ENCODE results near the gene F10.
"Not testable (repeated sequence)": the region's sequence is repeated elsewhere in the genome, so short reads cannot be mapped to it uniquely, and the experiment has no call there.

The F10 gene

DNA sequence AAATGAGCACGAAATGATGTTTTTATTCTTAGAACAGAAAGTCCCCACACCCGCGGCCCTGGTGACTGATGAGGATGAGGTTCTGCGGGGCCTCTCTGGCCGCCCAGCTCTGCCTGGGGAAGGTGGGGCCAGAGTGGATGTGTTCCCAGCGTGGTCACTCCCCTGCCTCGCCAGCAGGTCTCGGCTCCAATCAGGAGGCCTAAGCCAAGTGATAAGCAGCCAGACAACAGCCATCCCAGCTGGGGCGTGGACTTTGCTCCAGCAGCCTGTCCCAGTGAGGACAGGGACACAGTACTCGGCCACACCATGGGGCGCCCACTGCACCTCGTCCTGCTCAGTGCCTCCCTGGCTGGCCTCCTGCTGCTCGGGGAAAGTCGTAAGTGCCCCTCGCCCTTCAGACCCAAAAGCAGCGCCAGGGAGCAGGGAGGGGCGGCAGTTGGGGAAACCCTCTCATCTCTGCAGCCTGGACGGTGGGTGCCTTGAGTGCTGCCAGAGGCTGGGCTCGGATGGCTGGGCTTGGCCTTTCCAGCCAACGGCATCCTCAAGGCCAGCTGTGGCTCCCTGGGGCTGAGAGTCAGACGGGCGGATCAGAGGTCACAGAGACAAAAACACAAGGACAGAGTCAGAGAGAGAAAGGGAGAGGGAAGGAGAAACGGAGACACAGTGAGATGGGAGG is at the start of gene F10:
TSS of gene F10 (plus strand) at position 250 of the 676 bp plus-strand sequence. CDS start at position 307, 57 bp downstream.
- FAIRE-seq: no peak

DNA sequence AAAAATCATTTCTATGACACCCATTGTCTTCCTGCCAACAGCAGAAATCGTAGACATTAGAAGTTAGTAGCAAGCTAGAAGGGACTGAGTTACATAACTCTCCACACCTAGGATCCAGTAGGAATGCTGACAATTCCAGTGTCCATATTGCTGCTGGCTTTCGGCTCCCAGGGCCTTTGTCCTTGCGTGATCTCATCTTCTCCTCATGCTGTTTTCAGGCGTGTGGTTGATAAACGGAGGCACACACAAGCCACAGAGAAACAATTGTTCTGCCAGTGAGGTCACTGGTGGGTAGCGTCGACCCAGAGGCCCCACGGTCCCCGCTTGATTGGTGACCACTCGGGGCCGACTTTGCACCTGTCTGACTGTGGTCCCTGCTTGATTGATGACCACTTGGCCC is 48.7 kb upstream of the F10 start:
- no peak for FAIRE-seq

DNA sequence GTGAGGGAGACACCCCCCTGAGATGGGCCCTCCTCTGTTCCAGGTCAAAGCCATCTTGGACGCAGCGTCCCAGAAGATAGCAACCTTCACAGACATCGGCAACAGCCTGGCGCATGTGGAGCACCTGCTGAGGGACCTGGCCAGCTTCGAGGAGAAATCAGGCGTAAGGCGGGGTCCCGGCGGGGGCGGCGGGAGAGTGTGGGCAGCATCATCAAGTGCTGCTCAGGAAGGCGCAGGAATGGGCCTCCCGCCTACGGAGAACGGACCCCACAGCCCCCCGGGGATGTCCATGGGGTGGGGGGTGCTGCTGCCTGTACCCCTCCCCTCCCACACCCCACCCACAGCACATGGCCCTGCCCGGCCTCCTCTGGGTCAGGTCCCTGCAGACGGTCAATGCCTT is 48.2 kb upstream of the F10 start:
- no peak for FAIRE-seq

DNA sequence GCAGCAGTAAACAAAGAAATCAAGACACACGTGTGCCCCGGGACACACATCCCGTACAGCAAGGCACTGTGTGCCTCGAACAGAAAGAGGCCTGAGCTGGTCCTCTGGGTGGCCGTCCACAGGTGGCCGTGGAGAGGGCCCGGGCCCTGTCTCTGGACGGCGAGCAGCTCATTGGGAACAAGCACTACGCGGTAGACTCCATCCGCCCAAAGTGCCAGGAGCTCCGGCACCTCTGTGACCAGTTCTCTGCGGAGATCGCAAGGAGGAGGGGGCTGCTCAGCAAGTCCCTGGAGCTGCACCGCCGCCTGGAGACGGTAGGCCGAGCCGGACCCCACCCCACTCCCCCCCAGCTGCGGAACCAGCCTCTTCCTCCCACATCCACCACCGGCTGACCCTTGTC is 47.7 kb upstream of the F10 start:
- no peak for FAIRE-seq

DNA sequence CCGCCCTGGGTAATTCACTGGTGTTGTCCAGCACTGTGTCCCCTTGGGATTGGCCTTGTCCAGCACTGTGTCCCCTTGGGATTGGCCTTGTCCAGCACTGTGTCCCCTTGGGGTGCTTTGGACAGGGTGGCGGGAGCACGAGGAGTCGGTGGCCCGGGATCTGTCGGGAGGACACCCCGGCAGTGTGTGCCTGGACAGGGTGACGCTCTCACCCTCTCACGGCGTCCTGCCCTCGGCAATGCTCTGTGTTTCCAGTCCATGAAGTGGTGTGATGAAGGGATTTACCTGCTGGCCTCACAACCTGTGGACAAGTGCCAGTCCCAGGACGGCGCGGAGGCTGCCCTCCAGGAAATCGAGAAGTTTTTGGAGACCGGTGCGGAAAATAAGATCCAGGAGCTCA is 46.9 kb upstream of the F10 start:
- no peak for FAIRE-seq

DNA sequence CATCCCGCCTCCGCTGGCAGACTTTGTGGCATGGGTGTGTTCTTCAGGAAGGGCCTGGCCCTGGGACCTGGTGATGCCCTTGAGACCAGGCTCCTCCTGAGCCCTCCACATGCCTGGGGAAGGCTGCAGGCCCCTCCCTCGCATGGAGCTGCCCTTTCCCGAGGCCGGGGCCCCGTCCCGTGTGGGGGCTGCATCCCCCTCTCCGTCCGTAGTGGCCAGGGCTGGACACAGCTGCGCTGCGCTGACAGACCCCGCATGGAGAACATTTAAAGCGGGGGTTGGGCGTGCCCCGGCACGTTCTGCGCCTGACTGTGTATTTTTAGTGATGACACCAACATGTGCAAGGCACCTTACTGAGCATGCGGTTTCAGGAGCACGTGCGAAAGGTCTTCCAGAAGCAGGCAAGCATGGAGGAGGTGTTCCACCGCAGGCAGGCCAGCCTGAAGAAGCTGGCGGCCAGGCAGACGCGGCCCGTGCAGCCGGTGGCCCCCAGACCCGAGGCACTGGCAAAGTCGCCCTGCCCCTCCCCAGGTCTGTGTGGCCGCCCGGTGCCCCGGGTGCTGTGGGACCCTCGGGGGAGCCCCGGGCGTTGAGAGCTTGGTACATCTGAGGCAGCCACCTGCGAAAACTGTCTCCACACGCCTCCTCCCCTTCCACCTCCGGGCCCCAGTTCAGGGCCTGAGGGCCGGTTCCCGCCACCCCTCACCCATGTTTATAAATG is 45.8 kb upstream of the F10 start:
- no peak for FAIRE-seq

DNA sequence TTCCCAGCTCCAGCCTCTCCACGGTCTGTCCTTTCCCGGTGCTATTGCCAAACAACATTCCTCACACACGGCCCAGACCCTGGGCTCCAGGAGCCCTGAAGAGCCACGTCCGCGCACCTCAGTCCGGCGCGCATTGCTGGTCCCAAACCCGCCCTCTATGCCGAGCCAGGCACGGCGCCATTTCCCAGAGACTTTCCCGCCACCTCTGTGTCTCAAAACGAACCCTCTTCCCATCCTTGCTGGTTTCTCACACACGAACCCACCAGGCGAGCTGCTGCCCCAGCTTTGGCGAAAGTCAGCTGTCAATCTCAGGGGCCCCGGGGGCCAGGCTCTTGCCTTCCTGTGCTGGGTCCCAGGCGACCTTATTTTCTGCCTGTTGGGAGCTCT is 45.0 kb upstream of the F10 start:
- no peak for FAIRE-seq

DNA sequence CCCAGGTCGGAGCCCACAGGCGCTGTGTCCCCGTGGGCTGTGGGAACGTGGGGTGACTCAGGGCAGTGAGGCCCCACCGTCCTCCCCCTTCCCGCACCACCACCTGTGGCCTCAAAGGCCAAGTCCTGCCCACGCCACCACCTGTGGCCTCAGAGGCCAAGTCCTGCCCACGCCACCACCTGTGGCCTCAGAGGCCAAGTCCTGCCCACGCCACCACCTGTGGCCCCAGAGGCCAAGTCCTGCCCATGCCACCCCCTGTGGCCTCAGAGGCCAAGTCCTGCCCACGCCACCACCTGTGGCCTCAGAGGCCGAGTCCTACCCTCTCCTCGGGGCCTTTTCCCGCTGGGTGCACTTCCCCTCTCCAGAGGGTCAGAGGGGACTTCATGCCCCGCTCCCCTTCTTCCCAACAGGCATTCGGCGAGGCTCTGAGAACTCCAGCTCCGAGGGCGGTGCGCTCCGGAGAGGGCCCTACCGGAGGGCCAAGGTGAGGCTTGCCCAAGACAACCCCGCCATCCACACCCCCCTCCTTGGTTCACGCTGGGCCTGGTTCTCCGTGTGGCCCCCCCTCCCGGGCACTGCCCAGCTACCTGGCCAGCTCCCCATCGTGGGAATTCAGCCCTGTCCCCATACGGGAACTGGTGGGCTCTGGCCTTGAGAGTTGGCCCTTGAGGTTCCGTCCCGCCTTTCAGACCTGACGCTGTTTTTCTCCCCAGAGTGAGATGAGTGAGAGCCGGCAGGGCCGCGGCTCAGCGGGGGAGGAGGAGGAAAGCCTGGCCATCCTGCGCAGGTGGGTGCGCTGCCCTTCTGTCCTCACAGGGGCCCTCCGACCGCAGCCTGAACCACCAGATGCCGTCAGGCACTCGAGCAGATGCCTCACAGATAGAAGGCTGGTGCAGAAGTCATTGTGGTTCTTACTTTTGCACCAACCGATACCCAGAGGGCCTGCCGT is 44.4 kb upstream of the F10 start:
- no peak for FAIRE-seq

DNA sequence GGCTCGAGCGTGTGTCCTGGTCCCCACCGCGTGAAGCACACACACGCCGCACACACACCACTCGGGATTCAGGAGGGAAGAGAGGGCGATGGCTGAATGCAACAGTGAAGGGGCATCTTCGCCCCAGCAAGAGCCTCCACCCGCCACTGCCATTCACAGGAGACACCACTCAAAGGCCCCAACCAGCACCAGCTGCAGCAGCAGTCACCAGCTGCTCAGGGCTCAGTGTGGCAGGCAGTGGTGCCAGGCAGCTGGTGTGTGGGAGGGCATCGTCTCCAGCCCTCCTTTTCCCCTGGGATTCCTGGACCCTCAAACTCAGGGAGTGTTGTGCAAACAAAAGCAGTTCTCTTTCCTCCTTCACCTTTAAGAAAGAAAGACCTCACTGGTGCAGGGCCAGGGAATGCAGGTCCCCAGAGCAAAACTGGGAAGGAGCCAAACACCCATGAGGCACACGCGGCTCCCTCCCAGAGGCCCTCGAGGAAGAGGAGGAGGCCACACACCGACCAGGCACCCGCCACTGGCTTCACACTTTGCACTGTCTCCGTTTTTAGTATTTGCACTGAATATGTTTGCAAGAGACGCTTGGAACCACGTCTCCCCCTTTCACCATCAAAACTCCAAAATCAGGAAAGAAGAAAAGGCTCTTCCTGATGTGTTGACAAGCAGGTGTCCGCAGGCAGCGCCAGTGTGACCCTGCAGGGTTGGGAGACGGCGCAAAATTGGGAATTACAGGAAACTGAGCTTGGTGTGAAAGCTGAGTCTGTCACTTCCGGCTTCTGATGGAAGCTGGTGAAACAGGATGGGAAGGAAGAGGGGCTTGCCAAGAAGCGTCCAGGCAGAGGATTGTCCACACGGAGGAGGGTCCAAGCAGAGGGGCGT is 43.5 kb upstream of the F10 start:
- no peak for FAIRE-seq

DNA sequence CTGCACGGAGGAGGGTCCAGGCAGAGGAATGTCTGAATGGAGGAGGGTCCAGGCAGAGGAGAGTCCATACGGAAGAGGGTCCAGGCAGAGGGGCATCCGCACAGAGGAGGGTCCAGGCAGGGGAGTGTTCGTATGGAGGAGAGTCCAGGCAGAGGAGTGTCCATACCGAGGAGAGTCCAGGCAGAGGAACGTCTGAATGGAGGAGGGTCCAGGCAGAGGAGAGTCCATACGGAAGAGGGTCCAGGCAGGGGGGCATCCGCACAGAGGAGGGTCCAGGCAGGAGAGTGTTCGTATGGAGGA is 42.9 kb upstream of the F10 start:
- not testable (repeated sequence) for FAIRE-seq

DNA sequence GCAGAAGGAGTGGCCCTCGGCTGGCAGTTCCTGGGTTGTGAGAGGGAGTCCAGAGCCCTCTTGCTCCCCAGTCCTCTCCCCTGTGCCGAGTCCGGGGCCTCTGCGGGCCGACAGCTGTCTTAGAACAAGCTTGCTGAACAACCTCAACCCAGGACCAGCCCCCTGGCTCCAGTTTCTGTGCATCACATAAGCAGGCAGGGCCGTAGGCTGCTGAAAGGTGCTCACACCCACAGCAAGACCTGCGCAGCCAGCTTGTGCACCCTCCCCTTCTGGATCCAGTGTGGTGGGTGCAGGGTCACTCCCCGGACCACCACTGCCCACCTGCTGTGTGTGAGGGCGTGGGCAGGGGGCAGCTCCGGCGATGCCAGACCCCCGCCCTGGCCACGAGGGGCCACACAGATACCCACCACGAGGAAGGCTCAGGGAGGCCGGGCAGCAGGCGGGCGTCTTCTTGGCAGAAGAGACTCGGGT is 42.2 kb upstream of the F10 start:
- no peak for FAIRE-seq

DNA sequence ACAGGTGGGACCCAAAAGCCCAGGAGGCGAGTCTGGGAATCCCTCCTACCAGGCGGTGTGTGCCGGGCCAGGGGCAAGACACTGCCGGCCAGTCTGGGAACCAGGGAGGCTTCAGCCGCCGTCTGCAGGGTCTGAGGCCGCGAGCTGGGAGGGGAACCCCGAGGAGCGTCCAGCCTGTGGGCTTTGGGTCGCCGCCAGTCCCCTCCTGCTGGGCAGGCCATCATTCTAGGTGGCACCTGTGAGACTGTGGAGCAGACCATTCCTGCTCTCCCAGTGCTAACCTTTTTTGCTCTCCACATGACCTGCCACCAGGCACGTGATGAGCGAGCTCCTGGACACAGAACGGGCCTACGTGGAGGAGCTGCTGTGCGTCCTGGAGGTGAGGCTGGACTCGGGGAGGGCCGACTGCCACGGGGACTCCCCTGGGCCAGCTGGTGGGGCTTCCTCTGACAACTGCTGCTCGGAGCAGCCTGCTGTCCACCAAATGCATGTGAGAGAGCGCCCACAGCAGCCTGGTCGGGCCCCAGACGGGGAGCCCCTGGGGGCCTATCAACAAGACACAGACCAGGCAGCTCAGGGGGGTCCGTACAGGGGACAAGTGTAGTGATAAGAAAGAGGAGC is 41.6 kb upstream of the F10 start:
- FAIRE-seq: no peak

DNA sequence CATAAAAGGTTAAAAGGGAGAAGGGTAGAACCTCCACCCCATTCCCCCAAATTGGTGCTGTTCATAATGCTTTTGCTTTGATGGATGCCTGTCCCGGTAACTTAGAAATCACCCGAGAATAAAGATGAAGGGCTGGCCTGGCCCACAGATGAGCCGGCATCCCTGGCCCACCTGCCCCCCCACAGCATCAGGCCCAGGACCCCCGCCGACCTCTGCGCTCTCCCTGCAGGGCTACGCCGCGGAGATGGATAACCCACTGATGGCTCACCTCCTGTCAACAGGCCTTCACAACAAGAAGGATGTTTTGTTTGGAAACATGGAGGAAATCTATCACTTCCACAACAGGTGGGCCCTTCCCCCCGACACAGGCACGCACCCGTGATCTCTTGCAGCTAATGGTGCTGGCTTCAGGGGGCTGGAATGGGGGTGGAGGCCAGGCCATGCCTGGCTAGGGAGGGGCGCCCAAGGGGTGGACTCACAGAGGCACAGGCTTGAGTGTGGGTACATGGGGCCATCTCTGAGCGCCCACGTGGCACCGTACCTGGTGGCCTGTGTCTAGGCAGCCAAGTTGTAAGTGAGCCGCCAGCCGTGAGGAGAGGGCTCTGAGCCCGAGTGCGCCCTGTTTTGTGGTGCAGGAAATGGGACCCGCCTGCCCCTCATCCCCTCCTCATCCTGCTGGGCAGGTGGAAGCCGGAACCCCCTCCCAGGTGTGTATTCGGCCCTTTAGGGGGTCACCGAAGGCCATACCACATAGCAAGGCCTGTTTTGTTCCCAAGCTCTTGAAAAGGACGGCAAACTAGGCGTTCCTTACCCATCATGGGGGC is 40.2 kb upstream of the F10 start:
- no peak for FAIRE-seq

DNA sequence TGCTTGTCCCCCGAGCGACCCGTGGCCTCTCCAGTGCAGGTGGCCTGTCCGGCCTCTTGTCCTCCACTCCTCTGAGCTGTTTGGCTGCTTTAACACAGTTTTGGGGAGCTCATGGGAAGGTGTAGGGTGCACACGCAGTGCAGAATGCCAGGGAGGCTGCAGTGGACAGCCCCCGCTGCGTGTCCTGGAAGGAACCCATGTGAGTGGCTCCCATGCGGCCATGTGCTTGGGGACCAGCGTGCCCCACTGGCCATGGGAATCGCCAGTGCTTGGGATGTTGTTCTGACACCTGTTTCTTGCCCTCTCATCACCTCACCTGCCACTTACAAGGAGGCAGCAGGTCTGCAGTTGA is 39.6 kb upstream of the F10 start:
- FAIRE-seq: no peak

DNA sequence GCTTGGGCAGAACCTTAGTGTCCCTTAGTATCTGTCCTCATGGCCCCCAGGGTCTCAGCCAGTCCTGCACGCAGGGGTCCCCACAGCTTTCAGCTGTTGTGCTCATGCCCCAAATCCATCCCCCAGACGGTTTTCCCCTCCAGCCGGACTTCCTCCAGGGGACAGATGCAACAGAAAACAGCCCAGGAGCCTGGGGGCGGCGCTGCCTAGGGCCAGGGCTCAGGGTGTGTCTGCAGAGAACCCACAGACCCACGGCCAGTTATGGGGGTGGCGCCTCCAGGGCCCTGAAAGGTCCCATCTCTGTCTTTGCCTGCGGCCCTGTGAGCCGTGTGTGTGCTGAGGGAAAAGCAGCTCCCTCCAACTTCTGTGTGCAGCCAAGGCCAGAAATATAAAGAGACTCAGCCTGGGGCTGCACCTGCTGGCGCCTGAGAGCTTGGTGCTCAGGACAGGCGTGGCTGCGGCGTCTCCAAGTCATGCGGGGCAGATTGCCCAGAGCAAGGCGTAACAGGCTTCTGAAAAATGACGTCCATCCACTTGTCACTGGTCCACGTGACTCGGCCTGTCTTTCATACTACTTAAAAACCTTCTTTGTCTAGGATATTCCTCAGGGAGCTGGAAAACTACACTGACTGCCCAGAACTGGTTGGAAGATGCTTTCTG is 39.1 kb upstream of the F10 start:
- FAIRE-seq: no peak

DNA sequence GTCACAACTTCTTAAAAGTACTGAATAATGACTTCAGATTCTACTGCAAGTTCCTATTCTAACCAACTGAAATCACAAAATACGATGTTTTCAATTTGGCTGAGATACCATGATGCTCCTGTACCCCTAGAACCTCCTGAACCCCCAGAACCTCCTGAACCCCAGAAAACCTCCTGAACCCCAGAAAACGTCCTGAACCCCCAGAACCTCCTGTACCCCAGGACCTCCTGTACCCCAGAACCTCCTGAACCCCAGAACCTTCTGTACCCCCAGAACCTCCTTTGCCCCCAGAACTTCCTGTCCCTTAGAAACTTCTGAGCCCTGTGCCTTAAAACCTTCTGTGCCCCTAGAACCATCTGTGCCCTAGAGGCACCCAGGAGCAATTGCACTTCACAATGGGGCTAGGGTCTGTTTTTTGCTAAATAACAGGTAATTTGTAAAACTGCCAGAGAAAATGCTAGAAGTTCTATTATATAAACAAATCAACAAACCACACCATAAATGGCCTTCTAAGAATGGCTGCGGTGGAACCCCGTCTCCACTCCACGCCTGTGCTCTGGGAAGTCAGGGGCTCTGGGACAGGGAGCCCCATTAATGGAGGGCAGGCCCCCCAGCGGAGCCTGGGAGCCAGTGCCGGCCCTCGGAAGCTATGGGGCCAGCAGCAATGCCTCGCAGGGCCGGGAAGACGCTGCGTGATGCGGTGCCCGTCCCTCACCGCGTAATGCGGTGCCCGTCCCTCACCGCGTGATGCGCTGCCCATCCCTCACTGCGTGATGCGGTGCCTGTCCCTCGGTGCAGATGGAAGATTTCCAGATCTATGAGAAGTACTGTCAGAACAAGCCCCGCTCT is 38.3 kb upstream of the F10 start:
- FAIRE-seq: no peak

DNA sequence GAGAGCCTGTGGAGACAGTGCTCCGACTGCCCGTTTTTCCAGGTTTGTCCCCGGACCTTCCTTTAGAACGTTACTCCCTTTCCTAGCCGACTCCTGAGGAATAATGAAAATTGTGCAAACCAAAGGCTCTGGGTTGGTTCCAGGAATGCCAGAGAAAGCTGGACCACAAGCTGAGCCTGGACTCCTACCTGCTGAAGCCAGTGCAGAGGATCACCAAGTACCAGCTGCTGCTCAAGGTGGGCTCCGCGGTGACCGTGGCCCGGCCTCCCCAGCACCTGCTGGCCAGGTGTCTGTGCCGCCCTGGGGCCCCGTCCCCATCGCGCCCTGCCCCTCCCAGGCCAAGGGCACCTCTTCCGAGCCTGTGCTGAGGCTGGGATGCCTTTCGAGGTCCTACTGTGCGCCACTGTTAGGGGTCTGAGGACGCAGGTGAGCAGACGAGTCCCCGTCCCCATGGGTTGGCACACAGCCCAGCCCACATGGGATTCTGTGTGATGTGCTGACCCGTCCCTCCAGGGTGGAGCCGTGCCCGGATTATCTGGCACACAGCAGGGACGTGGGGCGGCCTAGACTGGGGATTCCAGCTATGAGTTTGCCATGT is 37.6 kb upstream of the F10 start:
- FAIRE-seq: no peak

DNA sequence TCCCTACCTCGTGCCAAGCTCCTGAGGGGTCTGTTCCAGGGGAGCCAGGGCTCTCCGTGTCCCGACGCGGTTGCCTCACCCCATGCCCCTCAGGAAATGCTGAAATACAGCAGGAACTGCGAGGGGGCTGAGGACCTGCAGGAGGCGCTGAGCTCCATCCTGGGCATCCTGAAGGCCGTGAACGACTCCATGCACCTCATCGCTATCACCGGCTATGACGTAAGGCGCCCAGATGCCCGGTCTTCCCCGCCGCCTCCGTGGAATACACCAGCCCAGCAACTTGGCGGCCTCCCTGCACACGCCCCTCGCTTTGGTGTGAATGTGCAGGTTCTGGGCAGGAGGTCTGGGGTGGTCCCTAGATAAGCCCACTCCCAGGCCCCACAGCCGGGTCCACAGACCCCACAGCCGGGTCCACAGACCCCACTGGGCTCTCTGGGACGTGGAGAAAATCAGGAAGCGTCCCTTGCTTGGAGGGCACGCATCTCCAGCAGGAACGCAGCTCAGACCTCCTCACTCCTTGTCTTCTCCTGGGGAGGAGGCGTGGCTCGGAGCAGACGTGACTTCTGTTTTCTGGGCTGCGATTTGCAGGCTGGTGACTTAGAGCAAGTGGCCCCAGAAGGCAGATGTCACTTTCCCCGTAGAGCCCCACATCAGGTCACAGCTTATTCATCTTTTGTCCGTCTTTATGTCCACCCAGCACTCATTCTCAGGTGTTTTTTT is 36.4 kb upstream of the F10 start:
- no peak for FAIRE-seq
